IPS-20b (cell line): ENCODE results near the gene MDGA2.

Experiments used
- H3K27ac ChIP-seq: one replicate; pipeline ENCODE4 v1.5.1; 2013; ENCODE audit warnings: low read length
- H3K27me3 ChIP-seq: 2 replicates; pipeline ENCODE4 v1.6.1; 2013; ENCODE audit warnings: mild to moderate bottlenecking, low read length, inconsistent platforms; ENCODE audit not compliant: insufficient read depth
- H3K36me3 ChIP-seq: 2 replicates; pipeline ENCODE4 v1.6.1; 2013; ENCODE audit warnings: low read depth, mild to moderate bottlenecking, inconsistent platforms, low read length, moderate library complexity; ENCODE audit not compliant: insufficient read depth
- H3K4me1 ChIP-seq: 2 replicates; pipeline ENCODE4 v1.6.1; 2013; ENCODE audit warnings: mild to moderate bottlenecking, control low read depth, inconsistent platforms, low read length, moderate library complexity; ENCODE audit not compliant: insufficient read depth
- H3K4me3 ChIP-seq: 2 replicates; pipeline ENCODE4 v1.5.1; 2013; ENCODE audit warnings: mild to moderate bottlenecking, low read length, inconsistent platforms
- H3K9ac ChIP-seq: 2 replicates; pipeline ENCODE4 v1.6.1; 2013; ENCODE audit warnings: low read depth, mild to moderate bottlenecking, inconsistent platforms, low read length, moderate library complexity
- H3K9me3 ChIP-seq: 2 replicates; pipeline ENCODE4 v1.6.1; 2013; ENCODE audit warnings: mild to moderate bottlenecking, low read depth, low read length, inconsistent platforms; ENCODE audit not compliant: insufficient read depth

MDGA2 gene

DNA sequence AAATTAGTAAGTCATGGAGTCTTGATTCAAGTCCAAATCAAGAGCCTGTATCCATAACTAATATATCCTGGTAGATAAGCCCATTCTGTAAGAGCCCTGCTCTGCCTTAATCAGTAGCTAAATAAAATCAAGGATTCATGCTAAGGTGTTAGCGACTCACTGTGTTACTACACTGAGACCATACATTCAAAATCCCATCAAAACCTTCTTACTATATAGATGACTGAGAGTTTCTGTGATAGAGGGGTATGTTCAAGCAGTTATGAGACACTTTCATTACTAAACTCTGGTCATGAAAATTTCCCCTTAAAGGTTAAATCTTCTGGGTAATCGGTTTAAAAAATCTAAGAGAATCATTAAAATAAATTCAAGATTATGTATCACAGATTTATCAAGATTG is 78.5 kb downstream of the MDGA2 start:
- Histone ChIP-seq H3K9me3 (no peaks in the 10 kb centered on the region), H3K27me3 (no peaks in the 10 kb centered on the region), H3K4me1 (no peaks in the 10 kb centered on the region), H3K36me3 (no peaks in the 10 kb centered on the region), H3K4me3 (no peak overlapping the region), H3K9ac (no peak overlapping the region), H3K27ac (no peak overlapping the region)

- Histone ChIP-seq H3K4me3 (no peak overlapping the region), H3K36me3 (no peaks in the 10 kb centered on the region), H3K9ac (no peak overlapping the region), H3K9me3 (no peaks in the 10 kb centered on the region), H3K27me3 (no peaks in the 10 kb centered on the region), H3K27ac (no peak overlapping the region), H3K4me1 (no peaks in the 10 kb centered on the region)
These were observed 79.2 kb downstream of the MDGA2 start for GRCh38 chr14:47596232-47596631.

GRCh38 chr14:47595552-47595951 is 79.9 kb downstream of the MDGA2 start:
- H3K4me3 ChIP-seq: no peak overlapping the region
- H3K4me1 ChIP-seq: no peaks in the 10 kb centered on the region
- H3K27me3 ChIP-seq: no peaks in the 10 kb centered on the region
- no peaks in the 10 kb centered on the region for H3K36me3 ChIP-seq
- H3K27ac ChIP-seq: no peak overlapping the region
- no peaks in the 10 kb centered on the region for H3K9me3 ChIP-seq
- no peak overlapping the region for H3K9ac ChIP-seq

DNA sequence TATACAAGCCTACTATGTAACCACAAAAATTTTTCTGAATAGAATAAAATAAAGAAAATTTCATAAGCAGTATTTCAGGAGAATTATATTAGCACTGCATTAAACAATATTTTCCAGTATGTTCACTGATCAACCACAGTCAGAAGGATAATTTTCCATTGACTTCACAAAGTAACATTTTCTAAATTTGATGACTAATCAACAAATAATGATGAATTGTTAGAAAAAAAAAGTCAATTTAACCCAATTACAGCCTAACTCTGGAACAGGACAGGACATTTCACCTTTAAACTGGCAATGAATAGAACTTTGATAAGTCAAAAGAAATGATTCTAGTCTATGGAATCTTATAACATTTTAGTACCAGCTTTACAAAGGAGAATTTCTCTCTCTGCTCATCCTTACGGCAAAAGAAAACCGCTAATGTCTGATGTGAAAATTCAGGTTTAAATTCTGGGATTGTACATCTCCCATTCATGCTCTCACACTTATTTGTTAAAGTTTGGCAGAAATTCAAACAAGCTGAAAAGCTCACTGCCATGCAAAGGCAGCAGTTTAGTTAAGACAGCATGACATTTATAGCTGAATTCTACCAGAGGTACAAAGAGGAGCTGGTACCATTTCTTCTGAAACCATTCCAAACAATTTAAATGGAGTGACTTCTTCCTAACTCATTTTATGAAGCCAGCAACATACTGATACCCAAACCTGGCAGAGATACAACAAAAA is 84.5 kb downstream of the MDGA2 start:
- H3K36me3 ChIP-seq: no peaks in the 10 kb centered on the region

GRCh38 chr14:47585447-47585846 is 90.0 kb downstream of the MDGA2 start:
- Histone ChIP-seq H3K9me3 (no peaks in the 10 kb centered on the region), H3K27ac (no peak overlapping the region), H3K36me3 (no peaks in the 10 kb centered on the region), H3K4me3 (no peak overlapping the region), H3K27me3 (no peaks in the 10 kb centered on the region), H3K4me1 (no peaks in the 10 kb centered on the region), H3K9ac (no peak overlapping the region)

More for the DNA sequence above, 84.5 kb downstream of the MDGA2 start:
- Histone ChIP-seq H3K27ac (no peak overlapping the region), H3K27me3 (no peaks in the 10 kb centered on the region), H3K4me3 (no peak overlapping the region), H3K9me3 (no peaks in the 10 kb centered on the region), H3K9ac (no peak overlapping the region), H3K4me1 (no peaks in the 10 kb centered on the region)

DNA sequence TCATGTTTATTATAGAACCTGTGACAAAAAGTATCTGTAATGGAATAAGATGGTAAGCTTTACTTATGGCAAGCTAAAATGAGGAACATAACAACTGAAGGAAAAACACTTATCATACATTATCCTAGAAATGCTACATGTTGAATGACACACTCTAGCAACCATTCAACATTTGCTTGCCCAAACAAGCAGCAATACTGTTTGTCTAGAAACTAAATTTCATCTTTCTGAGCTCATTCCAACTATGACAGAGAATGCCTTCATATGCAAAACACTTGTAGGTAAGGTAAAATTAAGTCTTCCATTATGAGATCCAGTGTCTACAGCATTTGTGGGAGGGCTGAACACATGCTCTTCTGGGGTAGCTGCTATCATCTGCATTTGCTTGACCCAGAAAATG is 108.1 kb downstream of the MDGA2 start:
- Histone ChIP-seq H3K4me1 (no peaks in the 10 kb centered on the region), H3K9ac (no peak overlapping the region), H3K4me3 (no peak overlapping the region), H3K9me3 (no peaks in the 10 kb centered on the region), H3K36me3 (no peaks in the 10 kb centered on the region), H3K27me3 (no peaks in the 10 kb centered on the region), H3K27ac (no peak overlapping the region)

- Histone ChIP-seq H3K4me3 (no peak overlapping the region), H3K9ac (no peak overlapping the region), H3K9me3 (no peaks in the 10 kb centered on the region), H3K36me3 (no peaks in the 10 kb centered on the region), H3K4me1 (no peaks in the 10 kb centered on the region), H3K27me3 (no peaks in the 10 kb centered on the region), H3K27ac (no peak overlapping the region)
These were observed 117.5 kb downstream of the MDGA2 start for GRCh38 chr14:47557894-47558293.

DNA sequence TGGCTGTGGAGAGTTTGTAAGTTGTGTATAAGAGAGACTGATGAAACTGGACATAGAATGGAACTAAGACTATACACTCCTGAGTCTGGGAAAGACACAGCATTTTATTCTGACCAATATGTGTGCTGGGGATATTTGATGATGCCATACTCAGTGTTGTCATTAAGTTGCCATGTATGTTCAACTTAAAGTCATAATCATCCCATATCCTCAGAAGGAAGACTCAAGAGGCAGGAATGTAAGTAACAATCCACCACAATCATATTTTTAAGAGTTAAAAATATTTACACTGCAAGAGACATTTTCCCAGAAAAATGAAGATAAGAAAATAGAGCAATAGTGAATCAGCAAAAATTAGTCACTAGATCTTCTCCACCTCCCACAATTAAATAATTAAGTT is 120.1 kb downstream of the MDGA2 start:
- Histone ChIP-seq H3K9ac (no peak overlapping the region), H3K4me1 (no peaks in the 10 kb centered on the region), H3K4me3 (no peak overlapping the region), H3K27ac (no peak overlapping the region), H3K9me3 (no peaks in the 10 kb centered on the region), H3K36me3 (no peaks in the 10 kb centered on the region), H3K27me3 (no peaks in the 10 kb centered on the region)

- H3K9me3 ChIP-seq: no peaks in the 10 kb centered on the region
- no peak overlapping the region for H3K9ac ChIP-seq
These were observed 125.5 kb downstream of the MDGA2 start for GRCh38 chr14:47549886-47550285.

DNA sequence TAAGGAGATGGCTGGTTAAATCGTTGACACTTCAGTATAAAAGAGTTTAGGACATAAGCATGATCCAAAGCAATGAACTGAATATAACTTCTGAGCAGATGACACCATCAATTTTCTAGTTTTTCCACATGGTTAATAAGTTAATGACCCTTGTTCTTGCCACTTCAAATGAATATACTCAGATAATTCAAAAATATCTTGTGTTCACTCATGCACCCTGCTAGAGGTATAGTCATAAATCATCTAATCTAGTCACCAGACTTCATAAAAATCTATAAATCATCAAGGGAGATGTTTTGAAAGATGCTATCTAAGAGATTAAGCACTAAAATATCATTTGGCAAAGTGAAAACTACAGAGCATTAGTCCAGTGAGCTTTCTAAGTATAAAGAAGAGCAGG is 131.9 kb downstream of the MDGA2 start:
- Histone ChIP-seq H3K9me3 (no peaks in the 10 kb centered on the region), H3K4me1 (no peaks in the 10 kb centered on the region; the same call in 1 of the 2 replicates), H3K9ac (no peak overlapping the region), H3K27ac (no peak overlapping the region), H3K4me3 (no peak overlapping the region), H3K27me3 (no peaks in the 10 kb centered on the region), H3K36me3 (no peaks in the 10 kb centered on the region)

More at GRCh38 chr14:47549886-47550285, 125.5 kb downstream of the MDGA2 start:
- H3K27ac ChIP-seq: no peak overlapping the region
- H3K36me3 ChIP-seq: no peaks in the 10 kb centered on the region
- H3K27me3 ChIP-seq: no peaks in the 10 kb centered on the region
- no peaks in the 10 kb centered on the region for H3K4me1 ChIP-seq
- H3K4me3 ChIP-seq: no peak overlapping the region

- Histone ChIP-seq H3K27ac (no peak overlapping the region), H3K4me1 (peaks cover 11% of the 10 kb centered on the region), H3K4me3 (no peak overlapping the region), H3K9ac (no peak overlapping the region), H3K36me3 (no peaks in the 10 kb centered on the region), H3K27me3 (no peaks in the 10 kb centered on the region), H3K9me3 (no peaks in the 10 kb centered on the region)
These were observed 133.7 kb downstream of the MDGA2 start for GRCh38 chr14:47541662-47542061.

DNA sequence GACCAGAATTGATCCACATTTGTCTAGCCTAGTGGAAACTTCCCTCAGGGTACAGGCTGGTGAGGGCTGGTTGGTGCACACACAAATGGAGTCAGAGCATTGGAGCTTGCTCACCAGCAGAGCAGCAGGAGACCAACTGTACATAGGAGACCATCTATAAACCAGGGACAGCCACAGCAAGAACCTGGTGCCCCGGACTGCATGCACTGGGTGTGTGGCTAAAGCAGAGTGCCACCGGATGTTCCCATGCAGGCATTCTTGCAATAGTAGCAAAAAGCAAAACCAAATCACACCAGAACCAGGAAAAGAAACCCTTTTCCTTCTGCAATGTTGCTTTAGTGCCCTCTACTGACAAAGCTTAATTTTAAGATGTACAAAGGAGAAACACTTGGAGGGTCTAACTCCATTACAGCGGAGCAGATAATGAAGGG is 136.4 kb downstream of the MDGA2 start:
- Histone ChIP-seq H3K4me1 (peaks cover 15% of the 10 kb centered on the region), H3K36me3 (no peaks in the 10 kb centered on the region), H3K4me3 (no peak overlapping the region), H3K9me3 (peaks cover 3% of the 10 kb centered on the region; the same call in 1 of the 2 replicates), H3K9ac (no peak overlapping the region), H3K27me3 (no peaks in the 10 kb centered on the region), H3K27ac (no peak overlapping the region)
